GM19099 (cell line): Measurements from ENCODE around the gene CCDC144A.
"Not testable (repeated sequence)": the region's sequence is repeated elsewhere in the genome, so short reads cannot be mapped to it uniquely, and the experiment has no call there.

Experiments
- POLR2A ChIP-seq: IDR thresholded peaks from 3 replicates; pipeline ENCODE4 v1.6.1; 2011; ENCODE audit warnings: low read depth; ENCODE audit not compliant: insufficient read length; ENCODE audit errors: extremely low read depth

CCDC144A gene

GRCh38 chr17:16689731-16690281 is at the start of gene CCDC144A:
TSS of gene CCDC144A (plus strand) at chr17:16690241. CDS start at chr17:16690401, 160 bp downstream.
- TF ChIP-seq POLR2A = not testable (repeated sequence)

- no peak for TF ChIP-seq POLR2A
Measured at GRCh38 chr17:16649585-16649984, 40.5 kb upstream of the CCDC144A start.

GRCh38 chr17:16652252-16652651 is 37.8 kb upstream of the CCDC144A start:
- no peak for TF ChIP-seq POLR2A

- no peak for TF ChIP-seq POLR2A
Measured at GRCh38 chr17:16652847-16653366, 37.1 kb upstream of the CCDC144A start.

- TF ChIP-seq POLR2A = peak; percentile 81
Measured at GRCh38 chr17:16653367-16654041, 36.5 kb upstream of the CCDC144A start, which contains the start of gene ZNF624. TSS of gene ZNF624 (minus strand) at chr17:16653850.

- no peak for TF ChIP-seq POLR2A
Measured at GRCh38 chr17:16661217-16661616, 28.8 kb upstream of the CCDC144A start.

- TF ChIP-seq POLR2A = no peak
Measured at GRCh38 chr17:16662936-16663335, 27.1 kb upstream of the CCDC144A start.

- no peak for TF ChIP-seq POLR2A
Measured at GRCh38 chr17:16676676-16677268, 13.3 kb upstream of the CCDC144A start.

GRCh38 chr17:16814439-16814838 is 124.4 kb downstream of the CCDC144A start:
- TF ChIP-seq POLR2A = no peak

- no peak for TF ChIP-seq POLR2A
Measured at GRCh38 chr17:16817201-16817600, 127.2 kb downstream of the CCDC144A start.

- TF ChIP-seq POLR2A = no peak
Measured at GRCh38 chr17:16818340-16818739, 128.3 kb downstream of the CCDC144A start.

- TF ChIP-seq POLR2A = no peak
Measured at GRCh38 chr17:16818821-16819683, 129.0 kb downstream of the CCDC144A start.

GRCh38 chr17:16820161-16820877 is 130.3 kb downstream of the CCDC144A start:
- no peak for TF ChIP-seq POLR2A

GRCh38 chr17:16820979-16821543 is 131.0 kb downstream of the CCDC144A start:
- TF ChIP-seq POLR2A = no peak
